ENCODE measurements around the gene TRIM21. TPM values are rescaled to one million over a fixed set of nuclear protein-coding genes. Genes with fewer than 3 reads are reported as not detected.

TRIM21 gene
- total and polyA plus RNA-seq, 9 of the 15 experiments (the other 6 are each of a cell fraction or from before 2014, with no cell fraction given), result 9.2 to 21.1 (median 10.8) TPM

DNA sequence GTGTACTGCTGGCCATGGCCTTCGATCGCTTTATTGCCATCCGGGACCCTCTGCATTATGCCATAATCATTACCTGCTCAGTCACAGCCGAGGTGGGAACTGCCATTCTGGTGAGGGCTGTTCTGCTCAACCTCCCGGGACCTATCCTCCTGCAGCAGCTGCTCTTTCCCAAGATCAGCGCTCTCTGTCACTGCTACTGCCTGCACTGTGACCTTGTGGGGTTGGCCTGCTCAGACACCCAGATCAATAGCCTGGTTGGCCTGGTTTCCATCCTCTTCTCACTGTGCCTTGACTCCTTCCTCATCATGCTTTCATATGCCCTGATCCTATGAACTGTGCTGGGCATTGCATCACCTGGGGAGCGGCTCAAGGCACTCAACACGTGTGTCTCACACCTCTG, 24.9 kb upstream of the TRIM21 start (continued):
- TF ChIP-seq CREBBP (IDR thresholded peaks at IDR 0.05; ENCODE audit: low read depth, low read length), result no peak
- TF ChIP-seq CAMTA2 (CRISPR knock-in tag; conservative IDR thresholded peaks at IDR 0.05), result no peak
- TF ChIP-seq, protein P1, sequence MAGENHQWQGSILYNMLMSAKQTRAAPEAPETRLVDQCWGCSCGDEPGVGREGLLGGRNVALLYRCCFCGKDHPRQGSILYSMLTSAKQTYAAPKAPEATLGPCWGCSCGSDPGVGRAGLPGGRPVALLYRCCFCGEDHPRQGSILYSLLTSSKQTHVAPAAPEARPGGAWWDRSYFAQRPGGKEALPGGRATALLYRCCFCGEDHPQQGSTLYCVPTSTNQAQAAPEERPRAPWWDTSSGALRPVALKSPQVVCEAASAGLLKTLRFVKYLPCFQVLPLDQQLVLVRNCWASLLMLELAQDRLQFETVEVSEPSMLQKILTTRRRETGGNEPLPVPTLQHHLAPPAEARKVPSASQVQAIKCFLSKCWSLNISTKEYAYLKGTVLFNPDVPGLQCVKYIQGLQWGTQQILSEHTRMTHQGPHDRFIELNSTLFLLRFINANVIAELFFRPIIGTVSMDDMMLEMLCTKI (IDR thresholded peaks at IDR 0.05; ENCODE audit: partially characterized antibody), result no peak
- no peak for TF ChIP-seq NONO (IDR thresholded peaks at IDR 0.05; ENCODE audit: low read depth in 2 of 2, low read length in 1 of 2)

DNA sequence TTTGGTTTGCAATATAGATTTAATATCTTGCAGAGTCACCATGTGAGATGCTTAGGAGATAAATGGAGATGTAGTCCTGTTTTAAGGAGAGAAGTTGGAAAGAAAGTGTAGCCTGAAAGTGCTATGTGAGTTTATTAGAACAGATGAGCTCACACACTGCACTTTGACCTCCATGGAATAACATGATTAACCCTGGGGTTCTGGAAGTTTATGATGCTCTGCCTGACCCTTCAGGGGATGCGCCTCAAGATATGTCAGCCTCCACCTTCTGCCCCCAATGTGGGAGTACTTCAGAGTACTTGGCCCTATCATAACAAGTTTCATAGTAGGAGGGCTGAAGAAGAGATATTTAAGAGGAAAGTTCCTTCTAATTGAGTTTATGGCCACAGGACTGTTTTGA, 23.3 kb upstream of the TRIM21 start:
- Histone ChIP-seq H3K36me3 (ENCODE audit: control insufficient read depth, insufficient read depth, low read length) (no peaks in the 10 kb centered on the region), H2AFZ (ENCODE audit: low read depth, low read length) (no peak overlapping the region), H3K9ac (ENCODE audit: insufficient read depth in 1 of 2, low read depth in 2 of 2, low read length in 2 of 2) (no peak overlapping the region), H3K27me3 (ENCODE audit: control insufficient read depth in 2 of 2, insufficient read depth in 2 of 2, low read length in 2 of 2) (peaks cover 2 to 9% of the 10 kb centered on the region in 2 experiments; a peak in 3 of 5 replicates), H3K79me2 (ENCODE audit: control insufficient read depth, insufficient read depth, low read length) (no peaks in the 10 kb centered on the region), H4K20me1 (replicated peaks; ENCODE audit: control insufficient read depth, insufficient read depth, low read length) (no peaks in the 10 kb centered on the region), H3K4me2 (ENCODE audit: insufficient read depth, low read length) (no peak overlapping the region), H3K9me1 (ENCODE audit: control insufficient read depth, insufficient read depth, low read length) (no peaks in the 10 kb centered on the region), H3K9me3 (replicated peaks; ENCODE audit: control insufficient read depth, insufficient read depth, low read depth, low read length) (no peaks in the 10 kb centered on the region), H3K4me3 (no peak overlapping the region), H3K27ac (ENCODE audit: extremely low read depth, low read depth, low read length) (no peak overlapping the region), H3K4me1 (replicated peaks in 1 of 2; ENCODE audit: control insufficient read depth in 2 of 2, insufficient read depth in 2 of 2, low read length in 2 of 2) (no peaks in the 10 kb centered on the region)
- POLR2A ChIA-PET, result interaction anchor here (0.9 kb wide), 1 partner anchor 11 kb away, joined by 3 read pairs; no protein-coding TSS in a partner anchor
- in situ Hi-C loops (cut with MboI), result no loop called here
- no peak for DNase-seq (ENCODE audit: extremely low read depth in 1 of 4, low spot score in 3 of 4)
- intact Hi-C loops (cut with micrococcal nuclease), result no loop called here
- 0% methylated on average over 1 of the region's 1 CpG for WGBS (ENCODE audit: insufficient coverage, low coverage, missing lambda C conversion rate)
- CTCF ChIA-PET (ENCODE audit: low intra/inter-chr PET ratio), result no interaction called here
- no TSS peak for BruUV-seq (replicated peaks)
- no peak for ATAC-seq
- no peak for FAIRE-seq
- TF ChIP-seq SMARCA5 (IDR thresholded peaks at IDR 0.05) (no peak), ZNF79 (CRISPR knock-in tag; IDR thresholded peaks at IDR 0.05; ENCODE audit: low read depth) (no peak), ZNF584 (CRISPR knock-in tag; IDR thresholded peaks at IDR 0.05; ENCODE audit: low read depth) (no peak), ZNF174 (CRISPR knock-in tag; IDR thresholded peaks at IDR 0.05) (no peak), ZNF444 (CRISPR knock-in tag; IDR thresholded peaks at IDR 0.05) (no peak), HDAC8 (tag; IDR thresholded peaks at IDR 0.05) (no peak), CHD4 (IDR thresholded peaks at IDR 0.05; ENCODE audit: insufficient read depth, insufficient replicate concordance, low read depth, low read length, poor library complexity, severe bottlenecking) (no peak), ZNF354B (CRISPR knock-in tag; IDR thresholded peaks at IDR 0.05) (no peak), ZNF77 (CRISPR knock-in tag; IDR thresholded peaks at IDR 0.05) (no peak), SOX6 (IDR thresholded peaks at IDR 0.05) (no peak)
- TF ChIP-seq, protein P2, sequence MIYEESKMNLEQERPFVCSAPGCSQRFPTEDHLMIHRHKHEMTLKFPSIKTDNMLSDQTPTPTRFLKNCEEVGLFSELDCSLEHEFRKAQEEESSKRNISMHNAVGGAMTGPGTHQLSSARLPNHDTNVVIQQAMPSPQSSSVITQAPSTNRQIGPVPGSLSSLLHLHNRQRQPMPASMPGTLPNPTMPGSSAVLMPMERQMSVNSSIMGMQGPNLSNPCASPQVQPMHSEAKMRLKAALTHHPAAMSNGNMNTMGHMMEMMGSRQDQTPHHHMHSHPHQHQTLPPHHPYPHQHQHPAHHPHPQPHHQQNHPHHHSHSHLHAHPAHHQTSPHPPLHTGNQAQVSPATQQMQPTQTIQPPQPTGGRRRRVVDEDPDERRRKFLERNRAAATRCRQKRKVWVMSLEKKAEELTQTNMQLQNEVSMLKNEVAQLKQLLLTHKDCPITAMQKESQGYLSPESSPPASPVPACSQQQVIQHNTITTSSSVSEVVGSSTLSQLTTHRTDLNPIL (CRISPR knock-in tag; IDR thresholded peaks at IDR 0.05), result no peak
- TF ChIP-seq, protein P3, sequence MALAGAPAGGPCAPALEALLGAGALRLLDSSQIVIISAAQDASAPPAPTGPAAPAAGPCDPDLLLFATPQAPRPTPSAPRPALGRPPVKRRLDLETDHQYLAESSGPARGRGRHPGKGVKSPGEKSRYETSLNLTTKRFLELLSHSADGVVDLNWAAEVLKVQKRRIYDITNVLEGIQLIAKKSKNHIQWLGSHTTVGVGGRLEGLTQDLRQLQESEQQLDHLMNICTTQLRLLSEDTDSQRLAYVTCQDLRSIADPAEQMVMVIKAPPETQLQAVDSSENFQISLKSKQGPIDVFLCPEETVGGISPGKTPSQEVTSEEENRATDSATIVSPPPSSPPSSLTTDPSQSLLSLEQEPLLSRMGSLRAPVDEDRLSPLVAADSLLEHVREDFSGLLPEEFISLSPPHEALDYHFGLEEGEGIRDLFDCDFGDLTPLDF (CRISPR knock-in tag; IDR thresholded peaks at IDR 0.05), result no peak
